Suprapubic skin (tissue), 3 donors: ENCODE measurements around the gene OR4K15.

Source experiments
- CTCF ChIP-seq, 2 donors: fragments of 200-600 bp in 1 of 2; fragments of 450-650 bp in 1 of 2; sonication (generic) in 1 of 2; IDR thresholded peaks; one replicate each; pipeline ENCODE4 v1.5.1; 2016 to 2019; ENCODE audit warnings: antibody characterized with exemption in 2 of 2, mild to moderate bottlenecking in 1 of 2, moderate library complexity in 1 of 2
- EP300 ChIP-seq: sonication (generic); formaldehyde crosslinking; IDR thresholded peaks from one replicate; pipeline ENCODE4 v1.6.1; 2017; ENCODE audit warnings: antibody characterized with exemption
- POLR2A ChIP-seq, 2 donors: fragments of 450-650 bp; IDR thresholded peaks; one replicate each; pipeline ENCODE4 v1.6.1; 2017; ENCODE audit warnings: antibody characterized with exemption in 2 of 2, mild to moderate bottlenecking in 2 of 2, moderate library complexity in 2 of 2

- TF ChIP-seq POLR2A (IDR thresholded peaks at IDR 0.05): no peak
- no peak for TF ChIP-seq CTCF (IDR thresholded peaks at IDR 0.05)
- TF ChIP-seq EP300: no peak
These were observed 44.0 kb downstream of the OR4K15 start, which contains the start of gene OR4K14 for GRCh38 chr14:20019257-20019865.
